IPS-NIHi11 (cell line): ENCODE results near the gene MPZL2.

Experiments
- DNase-seq: peaks from one replicate; pipeline ENCODE4 v3.0.0; 2012; ENCODE audit warnings: mixed read lengths, low spot score

The MPZL2 gene

GRCh38 chr11:118240999-118241763 is 22.9 kb downstream of the MPZL2 start:
- peak; percentile 33 for DNase-seq

GRCh38 chr11:118239509-118240205 is 24.4 kb downstream of the MPZL2 start:
- DNase-seq, result no peak

GRCh38 chr11:118238929-118239328 is 25.2 kb downstream of the MPZL2 start:
- peak; percentile 49 for DNase-seq

- DNase-seq, result no peak
These were observed 25.7 kb downstream of the MPZL2 start for GRCh38 chr11:118238421-118238820.

DNA sequence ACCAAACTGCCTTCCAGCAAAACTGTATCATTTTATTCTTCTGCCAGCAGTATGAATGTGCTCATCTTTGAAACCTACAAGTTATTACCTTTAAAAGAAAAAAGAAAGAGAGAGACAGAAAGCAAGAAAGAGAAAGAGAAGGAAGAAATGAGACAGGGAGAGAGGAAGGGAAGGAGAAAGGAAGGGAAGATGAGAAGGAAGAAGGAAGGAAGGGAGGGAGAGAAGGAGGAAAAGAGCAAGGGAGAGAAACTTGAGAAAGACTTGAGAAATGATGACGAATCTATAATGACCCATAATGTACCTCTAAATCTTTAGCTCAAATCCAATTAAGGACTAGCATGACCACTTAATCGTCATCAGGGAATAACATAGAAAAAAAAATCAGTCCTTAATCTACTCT is 27.9 kb downstream of the MPZL2 start:
- DNase-seq, result no peak

- no peak for DNase-seq
These were observed 29.3 kb downstream of the MPZL2 start for GRCh38 chr11:118234833-118235232.

DNA sequence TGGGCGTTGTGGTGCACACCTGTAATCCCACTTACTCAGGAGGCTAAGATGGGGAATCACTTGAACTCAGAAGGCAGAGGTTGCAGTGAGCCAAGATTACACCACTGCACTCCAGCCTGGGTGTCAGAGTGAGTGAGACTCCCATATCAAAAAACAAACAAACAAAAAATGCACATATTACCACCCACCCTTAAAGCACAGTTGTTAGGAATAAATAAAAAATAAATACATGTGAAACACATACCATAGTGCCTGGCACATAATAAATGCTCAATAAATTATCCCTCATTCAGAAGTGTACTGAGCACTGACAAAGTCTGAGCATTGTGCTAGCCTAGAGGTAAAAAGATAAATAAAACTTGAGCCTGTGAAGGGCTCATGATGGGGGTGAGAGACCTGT is 30.2 kb downstream of the MPZL2 start:
- DNase-seq, result no peak

DNA sequence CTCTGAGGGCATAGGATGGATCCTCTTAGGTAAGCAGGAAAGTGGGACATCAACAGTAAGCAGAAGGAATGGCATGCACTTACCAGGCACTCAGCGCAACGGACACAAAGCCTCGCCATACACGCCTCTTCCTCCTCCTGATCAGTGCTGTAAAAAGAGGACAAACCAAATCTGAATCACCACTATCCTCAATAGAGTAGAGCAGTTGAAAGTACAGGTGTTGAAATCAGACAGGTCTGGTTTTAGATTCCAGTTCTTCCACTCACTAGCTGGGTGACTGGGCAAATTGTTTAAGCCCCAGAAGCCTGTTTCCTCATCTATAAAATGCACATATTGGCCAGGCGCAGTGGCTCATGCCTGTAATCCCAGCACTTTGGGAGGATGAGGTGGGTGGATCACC is 30.7 kb downstream of the MPZL2 start:
- DNase-seq, result no peak

- DNase-seq, result no peak
These were observed 31.4 kb downstream of the MPZL2 start for GRCh38 chr11:118232659-118233058.

DNA sequence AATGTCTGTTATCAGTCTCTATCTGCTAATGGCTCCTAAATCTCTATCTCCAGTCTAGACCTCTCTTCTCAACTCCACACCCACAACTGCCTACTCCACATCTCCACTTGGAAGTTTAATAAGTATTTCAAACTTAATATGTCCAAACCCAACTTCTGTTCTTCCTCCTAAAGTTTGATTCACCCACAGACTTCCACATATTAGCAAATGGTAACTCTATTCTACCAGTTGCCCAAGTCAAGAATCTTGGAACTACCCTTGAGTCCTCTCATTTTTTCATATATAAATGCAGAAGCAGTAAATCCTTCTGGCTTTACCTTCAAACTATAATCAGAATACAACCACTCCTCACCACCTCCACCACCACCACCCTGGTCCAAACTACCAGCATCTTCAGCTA is 32.6 kb downstream of the MPZL2 start:
- DNase-seq, result no peak

- no peak for DNase-seq
These were observed 34.0 kb downstream of the MPZL2 start for GRCh38 chr11:118230088-118230487.

GRCh38 chr11:118229274-118229847 is 34.7 kb downstream of the MPZL2 start:
- DNase-seq, result no peak

GRCh38 chr11:118227865-118228785 is 36.0 kb downstream of the MPZL2 start:
- DNase-seq, result no peak

DNA sequence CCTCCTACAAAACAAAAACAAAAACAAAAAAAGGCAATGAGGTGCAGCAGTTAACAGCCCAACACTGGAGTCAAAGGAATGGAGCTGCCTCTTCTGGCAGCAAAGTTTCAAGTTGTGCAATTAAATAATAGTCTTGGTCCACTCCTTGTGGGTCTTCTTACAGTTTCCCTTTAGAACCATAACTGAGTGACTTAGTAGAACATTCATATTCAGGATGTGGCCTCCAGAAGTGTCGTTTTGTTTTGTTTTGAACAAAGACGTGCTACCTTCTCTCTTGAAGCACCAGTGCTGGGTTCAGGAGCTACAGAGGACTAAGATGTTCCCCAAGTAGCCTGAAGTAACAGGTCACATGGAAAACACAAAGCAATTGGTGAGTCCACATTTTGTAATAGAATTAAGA is 37.3 kb downstream of the MPZL2 start:
- no peak for DNase-seq

- no peak for DNase-seq
These were observed 37.8 kb downstream of the MPZL2 start for GRCh38 chr11:118226296-118226695.

GRCh38 chr11:118224511-118225188 is 39.4 kb downstream of the MPZL2 start, which contains the start of gene JAML:
Gene JAML (minus strand): TSS chr11:118225011. CDS start chr11:118214866, 10,145 bp downstream.
- no peak for DNase-seq

- no peak for DNase-seq
These were observed 40.1 kb downstream of the MPZL2 start for GRCh38 chr11:118223992-118224391.

- no peak for DNase-seq
These were observed 40.5 kb downstream of the MPZL2 start for GRCh38 chr11:118223570-118223969.

- DNase-seq, result no peak
These were observed 41.7 kb downstream of the MPZL2 start for GRCh38 chr11:118222437-118222836.

DNA sequence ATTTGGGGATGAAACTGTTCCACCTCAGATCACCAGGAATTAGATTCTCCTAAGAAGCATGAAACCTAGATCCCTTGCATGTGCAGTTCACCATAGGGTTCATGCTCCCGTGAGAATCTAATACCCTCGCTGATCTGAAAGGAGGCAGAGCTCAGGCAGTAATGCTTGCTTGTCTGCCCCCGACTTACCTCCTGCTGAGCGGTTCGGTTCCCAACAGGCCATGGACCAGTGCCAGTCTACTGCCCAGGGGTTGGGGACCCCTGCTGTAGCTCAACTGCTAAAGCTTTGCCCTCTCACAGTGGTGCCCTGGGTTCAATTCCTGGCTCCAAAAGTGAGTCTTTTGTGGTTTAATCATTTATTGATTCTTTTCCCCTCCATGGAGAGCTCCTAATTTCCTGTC is 42.7 kb downstream of the MPZL2 start:
- no peak for DNase-seq

DNA sequence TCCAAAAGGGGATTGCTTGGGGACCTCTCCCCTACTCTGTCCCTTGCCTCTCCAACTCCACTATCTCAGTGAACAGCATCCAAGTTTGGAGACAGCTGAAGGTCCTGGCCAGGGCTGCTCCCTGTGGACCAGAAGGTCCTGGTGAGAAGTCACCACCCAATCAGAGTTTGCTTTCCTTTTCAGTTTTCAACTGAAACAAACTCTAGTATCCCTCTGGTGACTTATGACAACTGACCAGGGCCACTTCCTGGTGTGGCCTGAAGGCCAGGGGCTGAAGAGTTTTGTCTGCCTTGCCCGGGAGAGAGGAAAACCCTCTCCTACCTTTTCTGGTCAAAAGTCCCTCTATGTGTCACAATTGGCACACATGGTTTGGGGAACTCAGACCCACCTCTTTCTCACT is 44.4 kb downstream of the MPZL2 start:
- DNase-seq, result no peak

- DNase-seq, result no peak
These were observed 44.9 kb downstream of the MPZL2 start for GRCh38 chr11:118219244-118219643.
